Heart right ventricle (tissue), 16 donors: ENCODE measurements around the gene HACL1. TPM values are rescaled to one million over a fixed set of nuclear protein-coding genes. Genes with fewer than 3 reads are reported as not detected.

Source experiments
- ATAC-seq, 8 donors: fragments of 200-7000 bp; cut with Tn5 transposase; one replicate each; pipeline ENCODE4 v1.9.1; 2020; ENCODE audit warnings: mild to moderate bottlenecking in 8 of 8, moderate library complexity in 8 of 8, moderate number of reproducible peaks in 1 of 8
- DNase-seq, 2 donors: peaks; one replicate each; pipeline ENCODE4 v3.0.0-alpha.2; 2020
- H3K27ac ChIP-seq, 10 donors: fragments of 200-600 bp; sonication (generic) in 2 of 10; one replicate each; pipeline versions ENCODE4 v1.5.0 to v1.8.0; 2020 to 2022; ENCODE audit warnings: mild to moderate bottlenecking in 3 of 10
- H3K27me3 ChIP-seq, 7 donors: fragments of 200-600 bp; one replicate each; pipeline ENCODE4 v1.8.0; 2021 to 2022; ENCODE audit warnings: mild to moderate bottlenecking in 2 of 7
- H3K36me3 ChIP-seq, 9 donors: fragments of 200-600 bp; sonication (generic) in 1 of 9; one replicate each; pipeline versions ENCODE4 v1.5.0 to v1.8.0; 2020 to 2022; ENCODE audit warnings: mild to moderate bottlenecking in 2 of 9
- H3K4me1 ChIP-seq, 9 donors: fragments of 200-600 bp; sonication (generic) in 1 of 9; one replicate each; pipeline versions ENCODE4 v1.5.0 to v1.8.0; 2020 to 2022; ENCODE audit warnings: mild to moderate bottlenecking in 4 of 9
- H3K4me3 ChIP-seq, 10 donors: fragments of 200-600 bp; sonication (generic) in 2 of 10; one replicate each; pipeline versions ENCODE4 v1.5.0 to v1.8.0; 2020 to 2022; ENCODE audit warnings: mild to moderate bottlenecking in 7 of 10, moderate library complexity in 2 of 10
- H3K9me3 ChIP-seq, 11 donors: fragments of 200-600 bp in 10 of 11; sonication (generic) in 2 of 11; one replicate each; pipeline versions ENCODE4 v1.5.0 to v1.8.0; 2013 to 2022; ENCODE audit warnings: mild to moderate bottlenecking in 2 of 11, control low read depth in 1 of 11, moderate library complexity in 1 of 11
- WGBS, 2 donors: extraction: QIAGEN DNeasy Blood & Tissue Kit; methylation state at CpG; one replicate each; pipeline ENCODE4 v1.1.7; 2013; ENCODE audit warnings: inconsistent platforms in 1 of 2; 5-methylcytosine and 5-hydroxymethylcytosine counted together
- intact Hi-C, 10 donors: fragments of 100-400 bp; cut with DNase I; formaldehyde crosslinking; loops; one replicate each; pipeline versions ENCODE4 v1.11.1 to v1.14.2; 2022
- polyA plus RNA-seq, 2 donors: library from polyadenylated mRNA; stranded (reverse); fragments of 200-250 nt; gene quantifications; one replicate each; pipeline ENCODE4 v1.2.3, GENCODE V29; 2013
- total RNA-seq, 10 donors: library from RNA; stranded (reverse); fragmentation: NEBNext Ultra II Directional in 3 of 10; extraction: Animal tissue kit (Norgen Biotek cat#: 25700) in 3 of 10; gene quantifications; one replicate each; pipeline versions ENCODE4 v1.2.1 to v1.2.4, GENCODE V29; 2021 to 2023
- TF ChIP-seq, protein P1 (sequence below), 9 donors: fragments of 200-600 bp; sonication (generic) in 2 of 9; IDR thresholded peaks; one replicate each; pipeline versions ENCODE4 v1.5.0 to v1.8.0; 2021 to 2022; ENCODE audit warnings: antibody characterized with exemption in 9 of 9, mild to moderate bottlenecking in 5 of 9, moderate library complexity in 1 of 9
- donor health status: Arrhythmogenic right ventricular cardiomyopathy.
- donor health status: ischemic (EF 13 %, LVEDD 7.1; RV severe dilation, severe dysfunction).
- donor health status: healthy with polysubstance abuse.
- donor health status: DM: no; HTN: yes; CAD: no.
- donor health status: DM: no; HTN: no; CAD: no.
- donor health status: ischemic (EF 25% LVEDD 6.9; RV normal size, moderate dysfunction).
- donor health status: ischemic (EF 25% LVEDD 5.7; RV mildly dilated, moderate dysfunction).
- donor health status: healthy.
- donor health status: DM: yes; HTN: yes; CAD: no.
- donor health status: Ischemic cardiomyopathy.
- donor health status: ischemic (EF 35%, LVEDD 5.7; RV mildly dilated, moderate dysfunction).
- donor health status: nonischemic (EF 11% LVEDD 7.7; RV severe dilation, severe dysfunction).
- donor health status: DM: yes; HTN: yes; CAD: no.
- donor health status: PGD.
- donor health status: ischemic (EF 29% LVEDD 5.4; RV normal size, mild dysfunction).
- donor health status: nonischemic (EF 23%, LVEDD 6.1; RV moderate dilation, normal function).

HACL1 gene
- total and polyA plus RNA-seq, 12 donors: 7.5 to 20.5 (median 13.5) TPM

DNA sequence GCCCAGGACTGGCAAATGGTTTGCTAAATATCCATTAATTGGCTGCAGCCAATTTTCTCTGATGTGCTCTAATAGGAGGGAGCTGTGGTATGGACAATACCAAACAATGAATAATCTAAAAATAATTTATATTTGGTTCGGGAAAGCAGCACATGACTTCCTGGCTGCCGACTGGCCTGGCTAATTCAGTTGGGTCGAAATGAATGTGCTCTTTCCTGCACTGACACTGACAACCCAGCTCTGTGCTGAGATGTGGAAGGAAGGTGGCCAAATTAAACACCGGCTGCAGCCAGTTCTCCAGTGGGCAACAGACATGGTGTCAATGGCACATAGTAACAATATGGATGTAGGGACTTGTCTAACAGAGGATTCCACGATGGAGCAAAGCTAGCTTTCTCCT lies 58.8 kb downstream of the HACL1 start:
- ATAC-seq (peak; percentile 49 to 90 (median 84)), DNase-seq (no peak)
- H3K27ac ChIP-seq: peak overlapping the region in 6 of 10 donors; percentile 3 to 35 (median 18)
- TF ChIP-seq, protein P1, sequence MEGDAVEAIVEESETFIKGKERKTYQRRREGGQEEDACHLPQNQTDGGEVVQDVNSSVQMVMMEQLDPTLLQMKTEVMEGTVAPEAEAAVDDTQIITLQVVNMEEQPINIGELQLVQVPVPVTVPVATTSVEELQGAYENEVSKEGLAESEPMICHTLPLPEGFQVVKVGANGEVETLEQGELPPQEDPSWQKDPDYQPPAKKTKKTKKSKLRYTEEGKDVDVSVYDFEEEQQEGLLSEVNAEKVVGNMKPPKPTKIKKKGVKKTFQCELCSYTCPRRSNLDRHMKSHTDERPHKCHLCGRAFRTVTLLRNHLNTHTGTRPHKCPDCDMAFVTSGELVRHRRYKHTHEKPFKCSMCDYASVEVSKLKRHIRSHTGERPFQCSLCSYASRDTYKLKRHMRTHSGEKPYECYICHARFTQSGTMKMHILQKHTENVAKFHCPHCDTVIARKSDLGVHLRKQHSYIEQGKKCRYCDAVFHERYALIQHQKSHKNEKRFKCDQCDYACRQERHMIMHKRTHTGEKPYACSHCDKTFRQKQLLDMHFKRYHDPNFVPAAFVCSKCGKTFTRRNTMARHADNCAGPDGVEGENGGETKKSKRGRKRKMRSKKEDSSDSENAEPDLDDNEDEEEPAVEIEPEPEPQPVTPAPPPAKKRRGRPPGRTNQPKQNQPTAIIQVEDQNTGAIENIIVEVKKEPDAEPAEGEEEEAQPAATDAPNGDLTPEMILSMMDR (IDR thresholded peaks at IDR 0.05): no peak
- 22 to 24% methylated on average over 5 of the region's 5 CpGs for WGBS, 2 donors
- no peaks in the 10 kb centered on the region for H3K36me3 ChIP-seq
- no peaks in the 10 kb centered on the region for H3K9me3 ChIP-seq
- no peak overlapping the region for H3K4me3 ChIP-seq
- no peaks in the 10 kb centered on the region for H3K27me3 ChIP-seq
- intact Hi-C loops: loop anchor here in 1 of 10 donors (5.0 kb wide), 1 partner anchor 115 kb away; the partner anchor contains the start of genes EAF1 and METTL6
- H3K4me1 ChIP-seq: peaks cover 0 to 19% (median 12%) of the 10 kb centered on the region in 9 donors

DNA sequence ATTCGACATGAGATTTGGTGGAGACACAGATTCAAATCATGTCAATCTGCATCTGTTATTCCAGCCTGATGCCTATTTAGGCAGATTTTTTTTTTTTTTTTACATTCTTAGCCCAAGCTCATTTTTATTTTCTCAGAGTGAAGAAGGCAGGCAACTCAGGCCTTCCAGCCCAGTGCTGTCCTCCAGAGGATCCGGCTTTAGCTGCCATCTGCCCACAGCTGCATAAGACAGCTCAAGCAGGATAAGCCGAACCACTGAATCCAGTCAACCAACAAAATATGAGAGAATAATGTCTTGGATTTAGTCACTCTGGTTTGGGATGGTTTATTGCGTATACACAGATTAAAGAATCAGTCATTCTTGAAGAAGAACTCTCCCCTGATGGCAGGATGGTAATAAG lies 60.0 kb downstream of the HACL1 start:
- no peaks in the 10 kb centered on the region for H3K9me3 ChIP-seq
- TF ChIP-seq, protein P1 (IDR thresholded peaks at IDR 0.05): no peak
- H3K27me3 ChIP-seq: no peaks in the 10 kb centered on the region
- H3K4me1 ChIP-seq: peaks cover 0 to 19% (median 12%) of the 10 kb centered on the region in 9 donors
- ATAC-seq: no peak
- 94 to 98% methylated on average over 4 of the region's 4 CpGs for WGBS, 2 donors
- intact Hi-C loops: loop anchor here in 1 of 10 donors (5.0 kb wide), 1 partner anchor 114 kb away; the partner anchor contains the start of genes EAF1 and METTL6
- H3K36me3 ChIP-seq: no peaks in the 10 kb centered on the region
- H3K27ac ChIP-seq: no peak overlapping the region
- DNase-seq: no peak
- no peak overlapping the region for H3K4me3 ChIP-seq

DNA sequence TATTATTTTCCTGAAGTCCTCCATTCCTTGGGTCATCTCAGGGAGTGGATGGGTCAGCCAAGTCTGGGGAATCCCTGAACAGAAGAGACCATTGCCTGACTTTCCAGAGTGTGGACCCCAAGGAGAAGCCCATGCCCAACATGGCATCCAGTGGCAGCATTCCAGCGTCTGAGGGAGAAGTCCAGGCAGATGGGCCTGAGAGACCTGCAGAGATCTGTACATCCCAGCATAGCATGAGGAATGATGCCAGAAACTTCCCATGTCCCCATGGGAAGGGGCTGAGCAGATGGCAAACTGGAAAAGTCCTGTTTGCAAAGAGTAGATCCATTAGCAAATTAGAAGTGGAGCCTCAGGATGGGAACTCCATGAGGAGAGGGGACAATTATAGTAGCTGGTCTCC lies 62.3 kb downstream of the HACL1 start:
- H3K4me3 ChIP-seq: no peak overlapping the region
- TF ChIP-seq, protein P1 (IDR thresholded peaks at IDR 0.05): no peak
- H3K27ac ChIP-seq: no peak overlapping the region
- no peaks in the 10 kb centered on the region for H3K9me3 ChIP-seq
- DNase-seq (no peak), ATAC-seq (no peak)
- H3K27me3 ChIP-seq: no peaks in the 10 kb centered on the region
- peaks cover 0 to 19% (median 12%) of the 10 kb centered on the region in 9 donors for H3K4me1 ChIP-seq
- no peaks in the 10 kb centered on the region for H3K36me3 ChIP-seq
- 90 to 92% methylated on average over 1 of the region's 1 CpG for WGBS, 2 donors
- intact Hi-C loops: no loop called here

DNA sequence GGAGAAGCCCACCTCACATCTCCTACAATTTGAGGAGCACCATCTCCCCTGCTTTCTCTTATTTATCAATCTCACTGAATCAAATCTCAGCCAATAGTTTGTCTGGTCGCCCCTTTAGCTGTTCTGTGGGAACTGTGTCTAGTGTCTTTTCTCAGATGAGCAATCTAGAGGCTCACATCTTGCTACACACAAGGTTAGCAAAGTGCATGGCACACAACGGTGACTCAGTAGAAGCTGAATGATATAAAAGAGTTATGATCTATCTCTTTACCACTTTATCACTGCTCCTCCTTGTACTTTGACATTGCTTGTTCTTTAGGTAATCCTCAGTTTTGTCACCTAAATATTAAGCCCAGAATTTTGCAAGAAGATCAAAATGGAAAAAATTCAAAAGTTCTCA lies 63.0 kb downstream of the HACL1 start:
- H3K4me3 ChIP-seq: no peak overlapping the region
- H3K27me3 ChIP-seq: no peaks in the 10 kb centered on the region
- WGBS, 2 donors: 87 to 93% methylated on average over 2 of the region's 2 CpGs
- peaks cover 0 to 14% (median 11%) of the 10 kb centered on the region in 9 donors for H3K4me1 ChIP-seq
- ATAC-seq (no peak), DNase-seq (no peak)
- H3K9me3 ChIP-seq: no peaks in the 10 kb centered on the region
- TF ChIP-seq, protein P1 (IDR thresholded peaks at IDR 0.05): no peak
- intact Hi-C loops: no loop called here
- no peak overlapping the region for H3K27ac ChIP-seq
- H3K36me3 ChIP-seq: no peaks in the 10 kb centered on the region
